ENCODE results near the gene BCL2L13.
"Not testable (repeated sequence)": the region's sequence is repeated elsewhere in the genome, so short reads cannot be mapped to it uniquely, and the experiment has no call there.

The BCL2L13 gene

DNA sequence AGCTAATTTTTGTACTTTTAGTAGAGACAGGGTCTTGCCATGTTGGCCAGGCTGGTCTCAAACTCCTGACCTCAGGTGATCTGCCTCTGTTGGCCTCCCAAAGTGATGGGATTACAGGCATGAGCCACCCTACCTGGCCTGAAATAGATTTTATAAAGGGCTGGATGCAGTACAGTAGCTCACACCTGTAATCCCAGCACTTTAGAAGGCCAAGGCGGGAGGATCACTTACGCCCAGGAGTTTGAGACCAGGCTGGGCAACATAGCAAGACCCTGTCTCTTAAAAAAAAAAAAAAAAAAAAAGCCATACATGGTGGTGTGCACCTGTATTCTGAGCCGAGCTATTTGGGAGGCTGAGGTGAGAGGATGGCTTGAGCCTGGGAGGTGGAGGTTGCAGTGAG is 59.7 kb downstream of the BCL2L13 start:
- not testable (repeated sequence) for DNase-seq

DNA sequence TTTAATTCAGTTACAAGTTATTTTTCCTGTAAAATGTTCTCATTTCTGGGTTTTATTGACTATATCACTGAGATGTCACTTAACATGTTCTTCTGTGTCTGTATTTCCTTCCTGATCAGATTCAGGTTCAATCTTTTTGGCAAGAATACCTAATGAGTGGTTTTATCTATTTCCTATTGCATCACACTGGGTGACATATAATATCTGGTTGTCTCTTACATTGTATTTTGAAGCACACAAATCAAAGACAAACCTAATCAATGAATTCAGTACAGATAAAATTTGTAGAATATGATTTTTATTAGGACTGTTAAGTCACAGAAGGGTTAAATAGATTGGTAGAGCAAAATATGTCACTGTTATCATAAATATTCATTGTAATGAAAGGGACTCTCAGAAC is 60.4 kb downstream of the BCL2L13 start:
- no peak for DNase-seq

DNA sequence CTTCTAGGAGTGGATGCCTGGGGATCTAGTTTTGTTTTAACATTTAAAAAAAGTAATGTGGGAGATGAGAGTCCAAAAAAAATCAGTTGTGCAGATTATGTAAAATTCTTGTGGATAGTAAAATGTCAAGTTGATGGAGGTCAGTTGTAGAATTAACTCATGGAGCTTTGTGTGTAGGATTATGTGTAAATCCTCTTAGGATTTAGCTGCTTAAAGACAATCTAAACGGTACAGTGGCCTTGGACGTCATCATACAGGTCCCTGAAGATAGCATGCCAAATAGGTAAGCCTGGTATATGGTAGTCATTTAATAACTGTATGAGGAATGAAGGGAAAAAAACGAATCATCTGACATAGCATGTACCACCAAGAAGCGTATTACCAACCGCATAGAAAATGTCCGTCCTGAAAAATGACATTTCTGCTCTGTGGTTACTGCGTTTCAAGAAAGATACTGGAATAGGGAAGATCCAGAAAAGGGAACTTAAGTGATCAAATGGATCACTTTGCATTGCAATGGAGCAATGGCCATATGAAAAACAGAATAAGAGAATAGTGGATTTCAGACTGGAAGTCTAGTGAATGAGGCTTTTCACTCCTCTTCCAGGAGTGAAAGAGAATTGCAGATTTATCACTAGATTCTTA is 61.3 kb downstream of the BCL2L13 start:
- DNase-seq = no peak

DNA sequence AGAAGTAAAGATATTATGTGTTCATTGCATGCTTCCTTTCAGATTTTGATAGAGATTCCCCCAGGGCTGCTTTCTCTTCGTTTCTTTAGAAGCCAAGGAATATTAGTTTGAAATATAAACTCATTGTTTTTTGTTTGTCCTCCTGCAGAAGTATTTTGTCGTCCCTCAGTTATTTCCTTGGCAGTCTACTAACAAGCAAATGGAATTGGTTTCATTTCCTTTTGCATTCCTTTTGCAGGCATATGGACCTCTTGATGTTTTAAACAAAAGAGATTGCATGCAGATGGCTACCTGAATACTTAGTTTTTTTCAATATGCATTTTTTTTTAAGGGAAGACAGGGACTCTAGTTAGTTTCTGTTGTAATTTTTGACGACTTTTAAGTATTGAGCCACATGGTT is 62.2 kb downstream of the BCL2L13 start:
- DNase-seq = no peak

DNA sequence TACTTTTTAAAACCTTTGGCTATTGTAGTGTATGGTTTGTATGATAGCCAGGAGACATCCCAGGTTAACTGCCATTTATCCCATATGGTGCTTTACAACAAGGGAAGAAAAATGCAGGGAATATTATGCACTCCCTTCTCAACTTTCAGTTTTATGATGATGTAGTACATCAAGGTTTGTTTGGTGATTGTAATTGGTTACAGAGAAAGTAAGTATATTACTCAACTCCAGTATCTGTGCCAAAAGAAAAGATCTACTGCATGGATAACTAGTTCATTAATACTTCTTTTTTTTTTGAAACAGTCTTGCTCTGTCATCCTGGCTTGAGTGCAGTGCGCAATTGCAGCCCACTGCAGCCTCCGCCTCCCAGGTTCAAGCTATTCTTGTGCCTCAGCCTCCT is 65.3 kb downstream of the BCL2L13 start:
- no peak for DNase-seq

DNA sequence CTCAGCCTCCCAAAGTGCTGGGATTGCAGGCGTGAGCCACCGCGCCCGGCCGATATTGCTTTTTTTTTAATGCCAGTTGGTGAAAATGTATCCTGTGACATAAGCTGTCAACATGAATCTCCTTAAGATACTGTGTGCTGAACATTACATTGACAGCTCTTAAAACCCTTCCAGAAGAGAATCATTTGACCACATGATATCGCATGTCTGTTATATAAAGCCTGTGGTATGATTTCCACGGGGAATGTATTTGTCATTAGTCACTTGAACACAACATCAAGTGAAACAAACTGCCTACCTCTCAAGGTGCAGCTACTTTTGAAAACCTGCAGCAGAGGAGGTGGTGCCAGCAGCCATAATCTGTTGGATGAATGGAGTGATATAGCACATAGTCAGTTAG is 67.0 kb downstream of the BCL2L13 start:
- no peak for DNase-seq

DNA sequence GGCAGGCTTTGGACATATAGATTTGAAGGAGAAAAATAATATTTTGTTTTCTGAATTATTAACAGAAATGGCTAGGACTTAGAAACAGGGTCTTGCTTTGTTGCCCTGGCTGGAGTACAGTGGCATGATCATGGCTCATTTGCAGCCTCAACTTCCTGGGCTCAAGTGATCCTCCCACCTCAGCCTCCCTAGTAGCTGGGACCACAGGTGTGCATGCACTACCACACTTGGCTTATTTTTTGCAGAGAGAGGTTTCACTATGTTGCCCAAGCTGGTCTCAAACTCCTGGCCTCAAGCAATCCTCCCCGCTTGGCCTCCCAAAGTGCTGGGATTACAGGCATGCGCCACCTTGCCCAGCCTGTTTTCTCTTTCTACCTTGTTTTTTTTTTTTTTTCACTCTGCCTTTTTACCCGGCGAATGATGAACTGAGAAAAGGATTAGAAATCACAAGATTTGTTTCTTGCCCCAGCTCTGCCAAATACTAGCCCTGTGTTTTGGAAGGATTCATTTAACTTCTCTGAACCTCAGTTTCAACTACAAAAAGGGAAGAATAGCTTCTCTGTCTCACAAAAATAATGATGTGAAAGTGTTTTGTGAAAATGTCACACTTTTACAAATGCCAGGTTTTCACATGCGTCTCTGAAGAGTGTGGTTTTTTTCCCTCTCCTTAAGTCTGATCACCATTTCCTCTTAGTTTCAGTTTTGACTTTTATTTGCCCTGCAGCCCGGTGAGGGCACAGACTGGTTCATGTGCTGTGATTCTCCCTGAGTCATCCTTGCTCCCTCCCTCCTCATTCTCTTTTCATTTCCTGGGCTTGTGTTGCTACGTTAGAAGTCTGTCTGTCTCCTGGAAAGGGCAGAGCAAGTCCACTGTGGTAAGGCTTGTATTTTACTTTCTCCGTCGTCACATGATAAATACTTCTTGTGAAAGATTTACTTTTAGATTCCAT is 67.7 kb downstream of the BCL2L13 start:
- peak; percentile 62 for DNase-seq

DNA sequence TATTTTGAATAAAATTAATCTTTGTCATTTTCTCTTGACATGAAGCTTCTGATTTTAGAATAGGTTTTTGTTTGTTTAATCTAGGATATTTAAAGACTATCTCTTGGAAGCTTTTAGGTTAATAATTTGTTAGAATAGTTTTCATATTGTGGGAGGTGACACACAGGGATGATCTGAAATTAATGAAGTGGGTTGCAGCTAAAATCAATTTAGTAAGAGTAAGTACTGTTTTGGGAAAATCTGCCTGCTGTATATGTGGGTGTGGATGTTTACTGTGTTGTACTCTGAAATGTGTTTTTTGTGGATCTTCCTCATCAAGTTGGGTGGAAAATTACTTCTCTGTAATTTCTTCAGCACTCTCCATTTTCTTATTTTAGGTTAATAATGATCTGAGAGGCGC is 68.4 kb downstream of the BCL2L13 start:
- no peak for DNase-seq

DNA sequence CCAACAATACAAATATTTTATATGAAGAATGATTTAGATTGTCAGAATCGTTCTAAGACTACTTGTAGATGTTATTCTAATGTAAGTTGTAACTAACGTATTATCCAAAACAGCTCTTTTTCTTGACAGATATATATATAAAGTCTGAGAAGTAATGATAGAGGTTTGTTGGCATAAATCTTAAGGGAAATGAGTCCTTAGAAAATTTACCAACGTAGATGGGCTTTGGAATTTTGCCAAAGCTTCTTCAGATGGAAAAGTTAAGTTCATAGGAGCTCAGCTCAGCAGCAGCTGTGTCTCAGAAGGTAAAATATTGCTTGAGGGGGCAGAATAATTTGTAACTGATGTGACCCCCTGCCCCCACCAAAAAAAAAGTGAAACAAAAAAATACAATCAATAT is 69.0 kb downstream of the BCL2L13 start:
- DNase-seq = no peak

DNA sequence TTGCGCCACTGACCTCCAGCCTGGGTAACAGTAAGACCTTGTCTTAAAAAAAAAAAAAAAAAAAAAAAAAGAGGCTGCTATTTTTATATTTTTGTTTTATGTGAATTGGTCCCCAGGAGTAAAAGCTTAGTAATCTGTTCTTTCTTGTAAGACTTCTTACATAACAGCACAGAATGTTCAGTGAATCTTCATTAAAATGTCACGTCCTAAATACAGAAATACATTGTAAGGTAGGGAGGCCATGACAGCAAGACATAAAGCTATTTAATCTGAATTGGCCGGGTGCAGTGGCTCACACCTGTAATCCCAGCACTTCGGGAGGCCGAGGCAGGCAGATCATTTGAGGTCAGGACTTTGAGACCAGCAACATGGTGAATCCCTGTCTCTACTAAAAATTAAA is 71.5 kb downstream of the BCL2L13 start:
- no peak for DNase-seq

DNA sequence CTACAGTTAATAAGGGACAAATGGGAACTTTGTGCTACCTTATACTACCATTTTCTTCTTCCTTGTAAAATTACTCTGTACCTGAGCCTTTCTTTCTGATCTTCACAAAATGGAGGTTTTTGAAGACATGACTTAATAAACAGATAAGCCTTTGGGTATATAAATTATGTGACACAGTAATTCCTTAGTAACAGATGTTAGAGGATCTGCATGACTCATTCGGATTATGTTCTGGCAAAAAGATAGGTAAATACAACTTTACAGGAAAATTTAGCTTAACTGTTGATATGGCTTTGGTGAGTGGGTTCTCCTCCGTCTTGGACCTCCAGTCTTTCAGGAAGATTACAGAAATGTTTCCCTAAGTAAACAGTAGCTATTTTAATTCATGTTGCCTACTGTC is 73.9 kb downstream of the BCL2L13 start:
- no peak for DNase-seq

DNA sequence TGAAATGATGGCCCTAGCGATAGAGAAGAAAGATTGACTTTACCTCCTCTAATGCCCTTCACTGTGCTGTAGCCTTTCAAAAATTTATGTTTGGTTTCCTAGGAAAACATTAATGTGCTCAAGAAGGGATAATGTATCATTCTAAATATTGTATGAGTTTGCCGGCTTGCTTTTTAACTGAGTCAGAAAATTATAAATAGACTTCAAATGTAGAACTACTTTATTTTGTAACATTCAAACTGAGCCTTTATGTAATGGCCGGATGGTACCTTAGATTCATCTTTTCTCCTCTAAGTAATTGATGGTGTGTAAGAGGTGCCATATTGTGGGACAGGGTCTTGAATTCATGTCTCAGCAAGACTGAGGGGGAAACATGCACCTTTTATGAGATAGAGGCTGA is 78.0 kb downstream of the BCL2L13 start:
- DNase-seq = no peak

DNA sequence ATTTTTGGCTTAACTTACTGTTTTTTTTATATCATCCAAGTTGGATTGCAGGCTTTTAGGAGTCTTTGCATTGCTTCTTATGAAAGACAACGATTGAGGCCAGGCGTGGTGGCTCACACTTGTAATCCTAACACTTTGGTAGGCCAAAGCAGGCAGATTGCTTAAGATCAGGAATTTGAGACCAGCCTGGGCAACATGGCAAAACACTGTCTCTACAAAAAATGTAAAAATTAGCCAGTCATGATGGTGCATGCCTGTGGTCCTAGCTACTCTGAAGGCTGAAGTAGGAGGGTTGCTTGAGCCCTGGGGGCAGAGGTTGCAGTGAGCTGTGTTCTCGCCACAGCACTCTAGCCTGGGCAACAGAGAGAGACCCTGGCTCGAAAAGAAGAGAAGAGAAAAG is 79.2 kb downstream of the BCL2L13 start:
- no peak for DNase-seq

DNA sequence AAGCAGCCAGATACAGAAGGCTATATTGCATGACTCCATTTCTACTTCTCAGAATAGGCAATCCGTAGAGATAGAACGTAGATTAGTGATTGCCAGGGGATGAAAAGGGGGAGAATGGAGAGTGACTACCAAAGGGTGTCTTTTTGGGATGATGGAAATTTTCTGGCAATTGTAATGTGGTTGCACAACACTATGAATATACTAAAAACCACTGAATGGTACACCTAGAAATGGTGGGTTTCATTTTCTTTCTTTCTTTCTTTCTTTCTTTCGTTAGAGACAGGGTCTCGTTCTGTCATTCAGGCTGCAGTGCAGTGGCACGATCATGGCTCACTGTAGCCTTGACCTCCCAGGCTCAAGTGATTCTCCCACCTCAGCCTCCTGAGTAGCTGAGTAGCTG is 81.4 kb downstream of the BCL2L13 start:
- no peak for DNase-seq

DNA sequence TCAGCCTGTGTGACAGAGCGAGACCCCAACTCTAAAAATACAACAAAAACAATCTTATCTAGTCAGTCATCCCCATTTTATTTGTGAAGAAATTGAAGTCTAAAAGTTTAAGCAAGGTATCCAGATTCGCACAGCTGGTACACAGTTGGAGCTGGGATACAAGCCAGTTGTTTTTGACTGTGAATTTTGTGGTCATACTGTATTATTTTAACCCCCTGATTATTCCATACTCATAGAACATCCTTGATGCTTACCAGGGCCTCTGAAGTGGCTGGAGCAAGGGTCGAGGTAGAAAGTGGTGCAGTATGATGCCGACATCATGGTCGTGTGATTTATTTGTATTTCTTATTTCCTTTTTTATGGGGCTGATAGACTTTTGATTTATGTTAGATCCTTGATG is 85.7 kb downstream of the BCL2L13 start:
- no peak for DNase-seq

DNA sequence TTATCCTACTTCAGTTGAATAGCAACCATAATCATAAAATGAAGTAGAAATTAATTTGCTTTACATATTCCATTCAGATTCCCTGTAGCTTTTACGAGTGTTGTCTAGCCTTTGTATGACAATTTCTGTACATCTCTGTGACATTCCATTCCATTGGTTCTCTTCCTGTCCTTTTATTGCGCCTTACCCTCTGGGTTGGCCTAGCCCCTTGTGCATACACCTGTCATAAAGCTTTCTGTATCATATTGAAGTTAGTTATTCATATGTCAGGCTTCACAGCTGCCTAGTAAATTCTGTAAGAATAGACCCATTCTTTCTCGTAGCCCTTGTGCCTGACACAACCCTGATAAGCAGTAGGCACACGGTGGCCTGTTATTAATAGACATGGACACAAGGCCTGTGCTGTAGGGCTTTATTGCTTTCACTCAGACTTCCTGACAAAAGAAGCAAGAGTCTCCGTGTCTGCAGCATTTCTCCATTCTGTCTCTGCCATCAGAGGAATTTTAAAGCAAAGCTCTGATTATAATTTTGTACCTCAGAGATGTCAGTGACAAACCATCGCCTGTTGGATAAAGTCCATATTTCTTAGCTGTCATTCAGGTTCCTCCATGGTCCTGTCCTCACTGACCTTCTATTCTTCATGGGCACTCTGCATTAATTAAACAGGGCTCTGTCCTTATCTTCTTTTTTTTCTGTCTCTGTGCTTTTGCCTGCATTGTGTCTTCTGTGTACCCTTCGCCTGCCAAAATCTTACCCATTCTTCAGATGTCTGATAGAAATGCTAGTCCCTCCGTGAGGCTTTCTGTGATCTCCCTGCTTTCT is 86.3 kb downstream of the BCL2L13 start:
- no peak for DNase-seq

DNA sequence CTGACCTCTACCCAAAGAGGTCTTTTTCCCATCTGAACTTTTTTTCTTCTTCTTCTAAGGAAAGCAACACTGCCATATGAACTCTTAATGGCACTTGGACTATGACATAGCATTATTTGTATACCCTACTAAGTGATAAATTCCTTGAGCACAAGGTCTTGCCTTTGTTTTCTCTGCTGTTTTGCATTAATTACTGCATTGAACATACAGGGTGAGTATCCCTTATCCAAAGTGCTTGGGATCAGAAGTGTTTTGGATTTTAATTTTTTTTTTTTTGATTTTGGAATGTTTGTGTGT is 86.9 kb downstream of the BCL2L13 start:
- DNase-seq = no peak

DNA sequence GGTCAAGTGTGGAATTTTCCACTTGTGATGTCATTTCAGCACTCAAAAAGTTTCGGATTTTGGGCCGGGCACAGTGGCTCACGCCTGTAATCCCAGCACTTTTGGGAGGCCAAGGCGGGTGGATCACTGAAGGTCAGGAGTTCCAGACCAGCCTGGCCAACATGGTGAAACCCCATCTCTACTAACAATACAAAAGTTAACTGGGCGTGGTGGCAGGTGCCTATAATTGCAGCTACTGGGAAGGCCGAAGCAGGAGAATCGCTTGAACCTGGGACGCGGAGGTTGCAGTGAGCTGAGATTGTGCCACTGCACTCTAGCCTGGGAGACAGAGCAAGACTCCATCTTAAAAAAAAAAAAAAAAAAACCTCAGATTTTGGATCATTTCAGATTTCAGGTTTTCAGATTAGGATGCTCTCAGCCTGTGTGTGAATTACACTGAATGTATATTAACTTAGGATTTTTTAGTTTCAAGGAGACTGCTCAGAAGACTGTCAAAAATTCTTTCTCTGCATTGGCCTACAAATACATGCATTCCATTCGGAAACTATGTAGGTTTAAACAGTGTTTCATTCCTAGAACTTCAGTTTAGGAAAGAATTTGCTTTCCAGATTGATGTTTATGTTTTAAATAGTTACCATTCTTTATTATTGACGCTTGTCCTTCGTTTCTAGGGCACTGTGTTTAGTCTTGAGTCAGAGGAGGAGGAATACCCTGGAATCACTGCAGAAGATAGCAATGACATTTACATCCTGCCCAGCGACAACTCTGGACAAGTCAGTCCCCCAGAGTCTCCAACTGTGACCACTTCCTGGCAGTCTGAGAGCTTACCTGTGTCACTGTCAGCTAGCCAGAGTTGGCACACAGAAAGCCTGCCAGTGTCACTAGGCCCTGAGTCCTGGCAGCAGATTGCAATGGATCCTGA is 87.7 kb downstream of the BCL2L13 start:
- DNase-seq = no peak

DNA sequence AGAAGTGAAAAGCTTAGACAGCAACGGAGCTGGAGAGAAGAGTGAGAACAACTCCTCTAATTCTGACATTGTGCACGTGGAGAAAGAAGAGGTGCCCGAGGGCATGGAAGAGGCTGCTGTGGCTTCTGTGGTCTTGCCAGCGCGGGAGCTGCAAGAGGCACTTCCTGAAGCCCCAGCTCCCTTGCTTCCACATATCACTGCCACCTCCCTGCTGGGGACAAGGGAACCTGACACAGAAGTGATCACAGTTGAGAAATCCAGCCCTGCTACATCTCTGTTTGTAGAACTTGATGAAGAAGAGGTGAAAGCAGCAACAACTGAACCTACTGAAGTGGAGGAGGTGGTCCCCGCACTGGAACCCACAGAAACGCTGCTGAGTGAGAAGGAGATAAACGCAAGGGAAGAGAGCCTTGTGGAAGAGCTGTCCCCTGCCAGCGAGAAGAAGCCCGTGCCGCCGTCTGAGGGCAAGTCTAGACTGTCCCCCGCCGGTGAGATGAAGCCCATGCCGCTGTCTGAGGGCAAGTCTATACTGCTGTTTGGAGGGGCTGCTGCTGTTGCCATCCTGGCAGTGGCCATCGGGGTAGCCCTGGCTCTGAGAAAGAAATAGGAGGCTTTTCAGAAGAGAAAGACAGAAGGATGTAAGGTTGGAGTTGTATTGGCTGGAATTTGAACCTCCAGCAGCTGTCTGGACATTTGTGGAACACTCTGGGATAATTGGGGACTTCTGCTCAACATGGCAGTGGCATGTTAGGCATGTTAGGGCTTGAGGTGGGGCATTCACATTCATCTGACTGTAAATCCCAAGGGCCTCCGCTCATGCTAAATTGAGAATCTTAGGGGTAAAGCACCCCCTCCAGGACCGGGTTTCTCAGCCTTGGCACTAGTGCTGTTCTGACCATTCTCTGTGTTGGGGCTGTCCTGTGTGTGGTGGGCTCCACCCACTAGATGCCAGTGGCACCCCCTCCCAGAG is 88.7 kb downstream of the BCL2L13 start:
- DNase-seq = peak; percentile 54

DNA sequence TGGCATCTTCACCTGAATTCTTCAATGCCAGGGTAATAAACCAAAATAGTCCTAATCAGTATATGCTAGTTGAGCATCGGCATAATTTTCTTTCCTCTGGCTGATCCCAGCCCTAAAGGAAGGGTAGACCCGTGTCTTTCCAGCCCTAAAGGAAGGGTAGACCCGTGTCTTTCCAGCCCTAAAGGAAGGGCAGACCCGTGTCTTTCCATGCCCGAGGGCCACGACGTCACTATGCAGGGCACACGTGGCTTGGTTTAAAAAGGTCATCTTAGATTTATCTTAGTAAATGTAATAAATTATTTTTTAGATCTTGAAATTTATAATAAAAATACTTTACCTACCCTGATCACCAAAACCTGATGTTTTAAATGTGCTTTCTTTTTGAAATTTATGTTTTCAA is 90.2 kb downstream of the BCL2L13 start:
- DNase-seq = no peak

DNA sequence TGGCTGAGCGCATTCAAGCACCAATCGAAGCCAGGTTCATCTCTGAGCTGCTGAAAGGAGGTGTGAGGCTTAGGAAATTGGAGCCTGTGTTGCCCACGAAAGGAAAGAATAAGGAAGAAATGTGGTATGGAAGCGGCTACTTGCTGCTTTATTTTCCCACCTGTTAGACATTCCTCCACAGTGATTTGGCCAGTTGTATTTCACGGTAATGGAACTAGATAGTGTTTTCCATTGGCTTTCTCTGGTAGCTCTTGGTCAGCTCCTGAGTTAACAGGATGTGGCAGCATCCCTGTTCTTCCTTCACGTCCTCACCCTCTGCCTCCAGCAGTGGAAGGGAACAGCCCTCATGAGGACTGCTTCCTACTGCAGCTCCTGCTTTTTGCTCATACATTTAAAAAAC is 91.0 kb downstream of the BCL2L13 start:
- no peak for DNase-seq

All from GDM1 (cell line).